Sigmoid colon (tissue), 7 donors: Measurements from ENCODE around the gene HRH2. TPM values are rescaled to one million over a fixed set of nuclear protein-coding genes. Genes with fewer than 3 reads are reported as not detected.

Experiments used
- DNase-seq: peaks from one replicate; pipeline ENCODE4 v3.0.0-alpha.2; 2019
- H3K27ac ChIP-seq, 4 donors: fragments of 200-600 bp; sonication (generic); one replicate each; pipeline ENCODE4 v1.5.1; 2016 to 2019; ENCODE audit warnings: mild to moderate bottlenecking in 1 of 4
- H3K27me3 ChIP-seq, 3 donors: fragments of 200-600 bp; sonication (generic); one replicate each; pipeline ENCODE4 v1.5.1; 2019; ENCODE audit warnings: mild to moderate bottlenecking in 1 of 3
- H3K36me3 ChIP-seq, 4 donors: fragments of 200-600 bp; sonication (generic); one replicate each; pipeline ENCODE4 v1.5.1; 2016 to 2019
- H3K4me1 ChIP-seq, 4 donors: fragments of 200-600 bp; sonication (generic); one replicate each; pipeline ENCODE4 v1.5.1; 2017 to 2019
- H3K4me3 ChIP-seq, 4 donors: fragments of 200-600 bp; sonication (generic); one replicate each; pipeline ENCODE4 v1.5.1; 2017 to 2019; ENCODE audit warnings: mild to moderate bottlenecking in 2 of 4, moderate library complexity in 1 of 4
- H3K9me3 ChIP-seq, 4 donors: fragments of 200-600 bp in 3 of 4; sonication (generic) in 3 of 4; one replicate each; pipeline versions ENCODE4 v1.5.1 to v1.6.1; 2013 to 2019
- EP300 ChIP-seq, 4 donors: sonication (generic); formaldehyde crosslinking; IDR thresholded peaks; one replicate each; pipeline ENCODE4 v1.6.1; 2017; ENCODE audit warnings: antibody characterized with exemption in 4 of 4
- POLR2A ChIP-seq, 2 donors: fragments of 450-650 bp; IDR thresholded peaks; one replicate each; pipeline ENCODE4 v1.6.1; 2016; ENCODE audit warnings: antibody characterized with exemption in 2 of 2, mild to moderate bottlenecking in 2 of 2, moderate library complexity in 2 of 2
- POLR2AphosphoS5 ChIP-seq, 4 donors: sonication (generic); formaldehyde crosslinking; IDR thresholded peaks; one replicate each; pipeline ENCODE4 v1.6.1; 2017; ENCODE audit warnings: antibody characterized with exemption in 4 of 4
- WGBS, 2 donors: extraction: QIAGEN DNeasy Blood & Tissue Kit; methylation state at CpG; one replicate each; pipeline ENCODE4 v1.1.7; 2013; 5-methylcytosine and 5-hydroxymethylcytosine counted together
- intact Hi-C: fragments of 100-400 bp; cut with DNase I; formaldehyde crosslinking; loops from one replicate; pipeline ENCODE4 v1.15.1; 2023
- polyA plus RNA-seq, 3 donors: library from polyadenylated mRNA; stranded (reverse); fragments of 200-250 nt; gene quantifications; one replicate each; pipeline ENCODE4 v1.2.3, GENCODE V29; 2013
- total RNA-seq, 4 donors: library from RNA; depleted of rRNA; stranded (reverse); fragments of >200 nt; gene quantifications; one replicate each; pipeline ENCODE4 v1.1.0, GENCODE V29; 2016
- TF ChIP-seq, protein P1 (sequence below), 4 experiments: fragments of 450-650 bp in 3 of 4; fragments of 200-600 bp in 1 of 4; IDR thresholded peaks; one replicate each; pipeline ENCODE4 v1.5.1; 2016 to 2019; ENCODE audit warnings: antibody characterized with exemption in 4 of 4, mild to moderate bottlenecking in 3 of 4, moderate library complexity in 2 of 4
- donor health status: healthy with polysubstance abuse.
- donor health status: Bipolar disorder and iron deficiency.
- donor health status: healthy.

HRH2 gene
- total and polyA plus RNA-seq, 7 donors: under 0.01 to 3.8 (median 1.5) TPM

DNA sequence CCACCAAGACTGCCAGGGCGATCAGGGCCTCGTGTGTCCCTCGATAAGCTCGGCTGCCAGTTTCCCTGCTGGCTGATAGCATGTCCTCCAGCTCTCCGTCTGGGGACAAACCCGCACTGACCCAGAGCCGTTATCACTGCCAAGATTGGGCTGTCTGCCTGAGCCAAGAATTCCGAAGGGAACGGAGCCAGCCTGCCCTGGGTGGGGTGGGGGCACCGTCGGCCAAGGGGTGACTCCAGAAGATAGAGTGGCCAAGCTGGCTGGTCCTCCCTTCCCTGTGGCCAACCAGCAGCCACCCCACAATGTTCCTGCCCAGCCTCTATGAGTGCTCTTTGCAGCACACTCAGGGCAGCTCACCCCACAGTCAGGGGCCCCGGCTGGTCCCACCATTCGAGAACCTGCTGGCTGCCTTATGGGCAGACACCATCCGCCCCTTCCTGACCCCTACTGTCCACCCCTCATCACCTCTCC lies 29.4 kb downstream of the HRH2 start:
- no peak overlapping the region for H3K4me3 ChIP-seq
- no peak for TF ChIP-seq EP300 (IDR thresholded peaks at IDR 0.05)
- TF ChIP-seq, protein P1, sequence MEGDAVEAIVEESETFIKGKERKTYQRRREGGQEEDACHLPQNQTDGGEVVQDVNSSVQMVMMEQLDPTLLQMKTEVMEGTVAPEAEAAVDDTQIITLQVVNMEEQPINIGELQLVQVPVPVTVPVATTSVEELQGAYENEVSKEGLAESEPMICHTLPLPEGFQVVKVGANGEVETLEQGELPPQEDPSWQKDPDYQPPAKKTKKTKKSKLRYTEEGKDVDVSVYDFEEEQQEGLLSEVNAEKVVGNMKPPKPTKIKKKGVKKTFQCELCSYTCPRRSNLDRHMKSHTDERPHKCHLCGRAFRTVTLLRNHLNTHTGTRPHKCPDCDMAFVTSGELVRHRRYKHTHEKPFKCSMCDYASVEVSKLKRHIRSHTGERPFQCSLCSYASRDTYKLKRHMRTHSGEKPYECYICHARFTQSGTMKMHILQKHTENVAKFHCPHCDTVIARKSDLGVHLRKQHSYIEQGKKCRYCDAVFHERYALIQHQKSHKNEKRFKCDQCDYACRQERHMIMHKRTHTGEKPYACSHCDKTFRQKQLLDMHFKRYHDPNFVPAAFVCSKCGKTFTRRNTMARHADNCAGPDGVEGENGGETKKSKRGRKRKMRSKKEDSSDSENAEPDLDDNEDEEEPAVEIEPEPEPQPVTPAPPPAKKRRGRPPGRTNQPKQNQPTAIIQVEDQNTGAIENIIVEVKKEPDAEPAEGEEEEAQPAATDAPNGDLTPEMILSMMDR (IDR thresholded peaks at IDR 0.05): no peak
- no peak for TF ChIP-seq POLR2A (IDR thresholded peaks at IDR 0.05)
- TF ChIP-seq POLR2AphosphoS5 (IDR thresholded peaks at IDR 0.05): no peak
- DNase-seq: peak; percentile 61
- 81 to 88% methylated on average over 14 of the region's 14 CpGs for WGBS, 2 donors
- peaks cover 0 to 2% (median 0%) of the 10 kb centered on the region in 4 donors for H3K4me1 ChIP-seq
- H3K27ac ChIP-seq: no peak overlapping the region
- no peaks in the 10 kb centered on the region for H3K27me3 ChIP-seq
- H3K9me3 ChIP-seq: no peaks in the 10 kb centered on the region
- intact Hi-C loops: no loop called here
- H3K36me3 ChIP-seq: no peaks in the 10 kb centered on the region

DNA sequence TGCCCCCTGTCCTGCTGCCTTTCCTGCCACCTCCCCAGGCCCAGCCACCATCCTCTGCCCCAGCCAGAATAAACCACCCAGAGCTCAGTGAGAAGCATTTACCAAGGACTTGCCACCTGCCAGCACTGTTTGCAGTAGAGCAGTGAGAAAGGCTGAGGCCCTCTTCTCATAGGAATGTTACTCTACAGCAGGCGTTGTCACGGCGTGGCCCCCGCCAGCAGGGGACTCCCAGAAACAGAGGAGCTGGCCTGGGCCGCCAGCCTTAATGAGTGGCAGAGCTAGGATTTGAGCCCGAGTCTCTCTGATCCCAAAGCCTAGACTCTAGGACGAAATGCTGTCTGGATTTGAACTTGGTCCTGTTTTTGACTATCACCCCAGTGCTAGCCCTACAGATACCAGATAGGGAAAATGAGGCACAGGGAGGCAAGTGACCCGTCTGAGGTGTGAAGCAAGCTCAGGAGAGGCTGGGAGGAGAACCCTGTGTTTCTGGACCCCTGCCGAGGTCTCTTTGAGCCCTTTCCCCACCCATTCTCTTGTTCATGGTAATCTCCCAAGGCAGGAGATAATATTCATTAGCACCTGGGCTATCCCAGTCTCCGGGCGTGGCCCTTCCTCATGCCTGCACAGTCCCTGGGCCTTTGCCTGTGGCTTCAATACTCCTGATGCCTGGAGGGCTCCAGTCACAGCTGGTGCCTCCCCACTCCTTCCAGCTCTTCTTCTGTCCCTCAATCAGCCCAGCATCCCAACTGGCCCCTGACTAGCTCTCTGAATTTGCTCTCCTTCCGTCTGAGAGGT lies 30.7 kb downstream of the HRH2 start:
- DNase-seq: peak; percentile 40
- no peak for TF ChIP-seq EP300 (IDR thresholded peaks at IDR 0.05)
- TF ChIP-seq, protein P1 (IDR thresholded peaks at IDR 0.05): no peak
- no peak for TF ChIP-seq POLR2AphosphoS5 (IDR thresholded peaks at IDR 0.05)
- intact Hi-C loops: no loop called here
- Histone ChIP-seq H3K36me3 (no peaks in the 10 kb centered on the region), H3K4me1 (peaks cover 0 to 10% (median 0%) of the 10 kb centered on the region in 4 donors), H3K9me3 (no peaks in the 10 kb centered on the region), H3K27ac (peak overlapping the region in 2 of 4 donors; percentile 23 to 42), H3K4me3 (no peak overlapping the region), H3K27me3 (no peaks in the 10 kb centered on the region)
- 69 to 80% methylated on average over 12 of the region's 12 CpGs for WGBS, 2 donors

DNA sequence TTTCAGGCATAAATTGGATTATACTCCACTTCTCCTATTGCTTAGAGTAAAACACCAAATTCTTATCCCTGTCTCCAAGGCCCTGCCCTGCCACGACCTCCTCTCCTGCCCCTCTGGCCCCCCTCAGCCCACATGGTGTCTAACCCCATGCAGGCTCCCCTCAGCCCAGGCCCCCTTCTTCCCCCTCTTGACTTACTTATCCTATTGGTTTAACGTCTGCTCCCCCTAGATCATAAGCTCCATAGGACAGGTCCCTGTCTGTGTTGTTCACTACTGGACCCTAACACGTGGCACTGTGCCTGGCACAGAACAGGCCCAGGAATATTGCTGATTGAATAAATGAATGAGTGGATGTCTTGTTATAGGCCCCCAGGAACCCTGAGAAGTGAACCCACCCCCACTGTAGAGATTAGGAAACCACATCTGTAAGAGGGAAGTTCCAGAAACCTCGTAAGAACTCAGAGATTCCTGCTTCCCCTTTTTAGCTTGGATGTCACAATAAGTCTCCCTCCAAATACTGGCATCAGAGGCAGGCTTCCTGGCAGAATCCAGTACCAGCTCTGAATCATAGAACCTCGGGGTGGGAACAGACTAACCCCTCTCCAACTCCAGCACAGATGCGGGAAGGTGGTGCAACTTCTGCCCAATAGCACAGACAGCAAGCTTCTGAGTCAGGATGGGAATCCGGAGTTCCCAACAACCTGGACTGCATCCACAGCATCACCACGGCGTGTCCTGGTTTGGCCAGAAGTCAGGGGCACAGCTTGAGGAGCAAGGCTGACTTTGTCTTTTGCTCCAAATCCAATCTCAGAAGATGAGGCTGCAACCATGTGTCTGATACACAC lies 31.5 kb downstream of the HRH2 start:
- Histone ChIP-seq H3K27me3 (no peaks in the 10 kb centered on the region), H3K4me3 (no peak overlapping the region), H3K4me1 (peaks cover 0 to 10% (median 0%) of the 10 kb centered on the region in 4 donors), H3K36me3 (no peaks in the 10 kb centered on the region), H3K27ac (peak overlapping the region in 3 of 4 donors; percentile 23 to 42 (median 31)), H3K9me3 (no peaks in the 10 kb centered on the region)
- WGBS, 2 donors: 50 to 62% methylated on average over 9 of the region's 9 CpGs
- intact Hi-C loops: no loop called here
- DNase-seq: peak; percentile 72
- TF ChIP-seq POLR2A (IDR thresholded peaks at IDR 0.05): no peak
- TF ChIP-seq EP300 (IDR thresholded peaks at IDR 0.05): peak in 2 of 4 donors; percentile 26 to 41
- TF ChIP-seq POLR2AphosphoS5 (IDR thresholded peaks at IDR 0.05): peak in 2 of 4 donors; percentile 9 to 31
- TF ChIP-seq, protein P1 (IDR thresholded peaks at IDR 0.05): no peak

DNA sequence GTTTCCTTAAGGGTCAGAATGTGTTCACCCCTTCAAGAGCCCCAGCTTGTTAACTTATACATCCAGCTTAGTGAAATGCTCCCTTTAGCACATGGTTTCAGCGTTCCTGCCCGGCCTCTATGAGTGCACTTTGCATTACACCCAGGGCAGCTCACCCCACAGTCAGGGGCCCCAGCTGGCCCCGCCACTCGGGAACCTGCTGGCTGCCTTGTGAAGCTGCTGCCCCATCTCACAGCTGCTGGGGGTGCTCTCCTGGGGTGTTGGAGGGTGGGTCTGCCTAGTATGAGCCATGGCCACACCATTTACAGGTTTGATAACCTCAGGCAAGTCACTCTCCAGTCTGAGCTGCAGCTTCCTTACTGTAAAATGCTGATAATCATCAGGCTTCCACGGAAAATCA lies 32.2 kb downstream of the HRH2 start:
- Histone ChIP-seq H3K4me3 (no peak overlapping the region), H3K27ac (peak overlapping the region in 3 of 4 donors; percentile 23 to 31 (median 27)), H3K4me1 (peaks cover 0 to 10% (median 0%) of the 10 kb centered on the region in 4 donors), H3K36me3 (no peaks in the 10 kb centered on the region), H3K9me3 (no peaks in the 10 kb centered on the region), H3K27me3 (no peaks in the 10 kb centered on the region)
- 66 to 72% methylated on average over 5 of the region's 5 CpGs for WGBS, 2 donors
- DNase-seq: peak; percentile 50
- intact Hi-C loops: no loop called here
- TF ChIP-seq EP300 (IDR thresholded peaks at IDR 0.05): no peak
- no peak for TF ChIP-seq POLR2A (IDR thresholded peaks at IDR 0.05)
- TF ChIP-seq, protein P1 (IDR thresholded peaks at IDR 0.05): no peak
- no peak for TF ChIP-seq POLR2AphosphoS5 (IDR thresholded peaks at IDR 0.05)
